Lung (tissue), 12 donors: ENCODE results near the gene TKFC. TPM values are rescaled to one million over a fixed set of nuclear protein-coding genes. Genes with fewer than 3 reads are reported as not detected.
A peak's percentile ranks its signal among the peaks of the same experiment; 100 is the strongest.

Source experiments
- ATAC-seq: fragments of 200-7000 bp; cut with Tn5 transposase; one replicate; pipeline ENCODE4 v1.9.1; 2020; ENCODE audit warnings: moderate number of reproducible peaks; ENCODE audit not compliant: insufficient read depth, low FRiP score
- DNase-seq, 3 donors: peaks; one replicate each; pipeline ENCODE4 v3.0.0-alpha.2; 2013 to 2017
- H3K27ac ChIP-seq, 2 donors: one replicate each; pipeline ENCODE4 v1.5.1; 2013; ENCODE audit warnings: mild to moderate bottlenecking in 2 of 2, moderate library complexity in 2 of 2, control low read depth in 1 of 2, inconsistent platforms in 1 of 2, low read depth in 1 of 2, low read length in 1 of 2
- H3K27me3 ChIP-seq, 3 donors: one replicate each; pipeline ENCODE4 v1.5.1; 2013; ENCODE audit warnings: low read length in 2 of 3; ENCODE audit not compliant: control insufficient read depth in 3 of 3, insufficient read depth in 3 of 3
- H3K36me3 ChIP-seq, 4 donors: one replicate each; pipeline ENCODE4 v1.5.1; 2013; ENCODE audit warnings: low read length in 4 of 4, mild to moderate bottlenecking in 1 of 4, moderate library complexity in 1 of 4; ENCODE audit not compliant: control insufficient read depth in 4 of 4, insufficient read depth in 4 of 4
- H3K4me1 ChIP-seq, 5 donors: one replicate each; pipeline ENCODE4 v1.5.1; 2013; ENCODE audit warnings: low read length in 5 of 5, mild to moderate bottlenecking in 2 of 5, moderate library complexity in 1 of 5; ENCODE audit not compliant: control insufficient read depth in 5 of 5, insufficient read depth in 5 of 5
- H3K4me3 ChIP-seq: one replicate; pipeline ENCODE4 v1.5.1; 2013; ENCODE audit warnings: mild to moderate bottlenecking, control low read depth, moderate library complexity
- H3K9ac ChIP-seq, 2 donors: one replicate each; pipeline ENCODE4 v1.5.1; 2013; ENCODE audit warnings: low read length in 2 of 2, control low read depth in 1 of 2; ENCODE audit not compliant: insufficient read depth in 1 of 2
- H3K9me3 ChIP-seq, 4 donors: one replicate each; pipeline ENCODE4 v1.5.1; 2013; ENCODE audit warnings: low read length in 3 of 4, mild to moderate bottlenecking in 1 of 4, moderate library complexity in 1 of 4; ENCODE audit not compliant: control insufficient read depth in 4 of 4, insufficient read depth in 3 of 4
- CTCF ChIP-seq: IDR thresholded peaks from 2 replicates; pipeline ENCODE4 v1.5.1; 2012; ENCODE audit warnings: mild to moderate bottlenecking; ENCODE audit errors: control extremely low read depth, extremely low read depth
- WGBS, 2 donors: extraction: QIAGEN DNeasy Blood & Tissue Kit; methylation state at CpG; one replicate each; pipeline ENCODE4 v1.1.7; 2013; 5-methylcytosine and 5-hydroxymethylcytosine counted together
- polyA plus RNA-seq, 2 donors: library from polyadenylated mRNA; stranded (reverse); fragments of 200-250 nt; gene quantifications; one replicate each; pipeline ENCODE4 v1.2.1, GENCODE V29; 2013
- total RNA-seq, 2 donors: library from RNA; depleted of rRNA in 1 of 2; stranded (reverse); fragments of >200 nt in 1 of 2; gene quantifications; one replicate each; pipeline ENCODE4 v1.2.1, GENCODE V29; 2014 to 2021
- donor health status: control.
- donor health status: control.
- donor health status: Bipolar disorder and iron deficiency.
- donor health status: healthy.
- donor health status: DM: yes; HTN: yes; CAD: no.

Gene TKFC
- total and polyA plus RNA-seq, 4 donors = 35.0 to 69.2 (median 39.8) TPM

DNA sequence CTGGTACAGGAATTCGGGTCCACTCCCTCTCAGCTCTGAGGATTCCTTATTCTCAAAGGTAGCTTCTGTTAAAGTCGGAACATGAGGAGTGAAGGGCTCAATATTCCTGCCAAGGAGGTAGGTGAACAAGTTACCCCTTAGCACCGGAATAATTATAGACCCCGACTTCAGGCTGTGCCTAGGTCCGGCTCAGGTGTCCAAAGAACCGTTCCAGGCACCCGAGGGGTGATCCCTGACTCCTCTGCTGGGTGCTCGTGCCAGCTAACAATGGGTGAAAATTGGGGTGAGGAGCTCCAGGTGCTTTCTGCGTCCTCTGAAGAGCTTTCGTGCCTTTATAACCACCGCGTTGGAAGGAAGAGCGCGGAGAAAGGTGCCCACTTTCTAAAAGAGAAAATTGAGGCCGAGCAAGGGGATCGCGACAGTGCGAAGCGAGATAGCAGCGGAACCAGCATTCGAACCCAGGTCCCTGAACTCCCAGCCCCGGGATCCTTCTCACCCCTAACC lies 28.3 kb downstream of the TKFC start:
- 4% methylated on average over 22 of the region's 22 CpGs for WGBS, 2 donors
- Histone ChIP-seq H3K36me3 (peaks cover 13 to 22% (median 14%) of the 10 kb centered on the region in 4 donors), H3K4me3 (peak overlapping the region; percentile 80), H3K9me3 (no peaks in the 10 kb centered on the region), H3K27me3 (no peaks in the 10 kb centered on the region), H3K4me1 (peaks cover 0 to 18% (median 4%) of the 10 kb centered on the region in 5 donors), H3K9ac (peak overlapping the region; percentile 46 to 86), H3K27ac (peak overlapping the region; percentile 99 to 100)
- no peak for ATAC-seq
- DNase-seq = no peak
- TF ChIP-seq CTCF = no peak

- peak within 1 kb of the TSS; percentile 46 to 90 for H3K9ac ChIP-seq
- H3K27me3 ChIP-seq = no peaks in the 10 kb centered on the region
- H3K9me3 ChIP-seq = no peaks in the 10 kb centered on the region
- peak within 1 kb of the TSS; percentile 80 for H3K4me3 ChIP-seq
- ATAC-seq = peak; percentile 97
- no peak for TF ChIP-seq CTCF
- peaks cover 0 to 18% (median 4%) of the 10 kb centered on the region in 5 donors for H3K4me1 ChIP-seq
- DNase-seq = peak; percentile 94 to 95 (median 95)
- WGBS, 2 donors = 1% methylated on average over 63 of the region's 63 CpGs
- H3K36me3 ChIP-seq = peaks cover 14 to 28% (median 18%) of the 10 kb centered on the region in 4 donors
- H3K27ac ChIP-seq = peak within 1 kb of the TSS; percentile 99 to 100
Measured at GRCh38 chr11:61361741-61362541, 28.9 kb downstream of the TKFC start, which contains the start of the genes CYB561A3 and TMEM138. Gene CYB561A3, minus strand, starts transcription at chr11:61361882. Its CDS starts 5,169 bp downstream, at chr11:61356713. Gene TMEM138, plus strand, starts transcription at chr11:61362374. Its CDS starts 2,017 bp downstream, at chr11:61364391.

- peak in 1 of 3 donors; percentile 26 for DNase-seq
- no peak for ATAC-seq
- peak overlapping the region; percentile 80 for H3K4me3 ChIP-seq
- H3K36me3 ChIP-seq = peaks cover 19 to 34% (median 23%) of the 10 kb centered on the region in 4 donors
- no peaks in the 10 kb centered on the region for H3K27me3 ChIP-seq
- TF ChIP-seq CTCF = no peak
- 1% methylated on average over 12 of the region's 12 CpGs for WGBS, 2 donors
- peak overlapping the region; percentile 46 to 90 for H3K9ac ChIP-seq
- H3K4me1 ChIP-seq = peaks cover 0 to 18% (median 4%) of the 10 kb centered on the region in 5 donors
- H3K9me3 ChIP-seq = no peaks in the 10 kb centered on the region
- H3K27ac ChIP-seq = peak overlapping the region; percentile 99 to 100
Measured at GRCh38 chr11:61362542-61362875, 29.5 kb downstream of the TKFC start.
